Cardiac fibroblast (primary cell): ENCODE data around the gene KRT77.

Source experiments
- DNase-seq, 2 donors: peaks; one replicate each; pipeline versions ENCODE4 v3.0.0 to v3.0.0-alpha.2; 2010; ENCODE audit warnings: low read depth in 2 of 2
- H3K4me3 ChIP-seq, 2 donors: replicated peaks in 1 of 2; 1 replicate in 1 of 2; 2 replicates in 1 of 2; pipeline ENCODE4 v1.5.1; 2011; ENCODE audit warnings: low read depth in 2 of 2, low read length in 2 of 2, mild to moderate bottlenecking in 2 of 2, moderate library complexity in 1 of 2
- TF ChIP-seq, protein P1 (sequence below): IDR thresholded peaks from one replicate; pipeline ENCODE4 v1.5.1; 2011; ENCODE audit warnings: low read depth, mild to moderate bottlenecking, low read length, inconsistent platforms

Gene KRT77

DNA sequence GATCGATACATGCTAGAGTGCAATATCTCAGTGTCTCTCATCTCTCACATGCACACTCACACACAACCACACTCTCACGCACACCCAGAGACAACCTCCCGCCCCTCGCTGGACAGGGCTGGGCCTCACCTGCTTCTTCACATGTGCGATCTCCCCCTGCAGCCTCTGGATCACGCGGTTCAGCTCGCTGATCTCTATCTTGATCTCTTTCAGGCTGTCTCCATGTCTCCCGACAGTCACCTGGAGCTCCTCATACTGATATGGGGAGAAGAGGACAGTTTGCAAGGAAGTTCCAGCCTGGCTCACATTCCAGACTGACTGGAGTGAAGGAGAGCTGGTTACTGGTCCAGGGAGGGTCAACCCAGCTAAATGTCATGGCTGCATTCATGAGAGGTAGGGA, 55.7 kb downstream of the KRT77 start:
- H3K4me3 ChIP-seq, result no peak overlapping the region
- no peak for DNase-seq
- TF ChIP-seq, protein P1, sequence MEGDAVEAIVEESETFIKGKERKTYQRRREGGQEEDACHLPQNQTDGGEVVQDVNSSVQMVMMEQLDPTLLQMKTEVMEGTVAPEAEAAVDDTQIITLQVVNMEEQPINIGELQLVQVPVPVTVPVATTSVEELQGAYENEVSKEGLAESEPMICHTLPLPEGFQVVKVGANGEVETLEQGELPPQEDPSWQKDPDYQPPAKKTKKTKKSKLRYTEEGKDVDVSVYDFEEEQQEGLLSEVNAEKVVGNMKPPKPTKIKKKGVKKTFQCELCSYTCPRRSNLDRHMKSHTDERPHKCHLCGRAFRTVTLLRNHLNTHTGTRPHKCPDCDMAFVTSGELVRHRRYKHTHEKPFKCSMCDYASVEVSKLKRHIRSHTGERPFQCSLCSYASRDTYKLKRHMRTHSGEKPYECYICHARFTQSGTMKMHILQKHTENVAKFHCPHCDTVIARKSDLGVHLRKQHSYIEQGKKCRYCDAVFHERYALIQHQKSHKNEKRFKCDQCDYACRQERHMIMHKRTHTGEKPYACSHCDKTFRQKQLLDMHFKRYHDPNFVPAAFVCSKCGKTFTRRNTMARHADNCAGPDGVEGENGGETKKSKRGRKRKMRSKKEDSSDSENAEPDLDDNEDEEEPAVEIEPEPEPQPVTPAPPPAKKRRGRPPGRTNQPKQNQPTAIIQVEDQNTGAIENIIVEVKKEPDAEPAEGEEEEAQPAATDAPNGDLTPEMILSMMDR, result no peak

DNA sequence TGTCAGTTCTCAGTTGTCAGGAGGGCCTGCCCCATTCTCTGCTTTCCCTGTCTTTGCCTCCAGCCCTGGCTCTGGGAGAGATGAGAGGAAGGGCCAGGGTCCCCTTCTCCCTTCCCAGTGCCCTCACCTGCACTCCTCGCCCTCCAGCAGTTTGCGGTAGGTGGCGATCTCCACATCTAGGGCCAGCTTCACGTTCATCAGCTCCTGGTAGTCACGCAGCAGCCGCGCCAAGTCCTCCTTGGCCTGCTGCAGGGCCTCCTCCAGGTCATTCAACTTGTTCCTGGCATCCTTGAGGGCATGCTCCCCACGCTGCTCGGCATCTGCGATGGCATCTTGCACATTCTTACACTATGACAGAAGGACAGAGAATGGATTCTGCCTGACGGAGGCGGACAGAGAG, 56.7 kb downstream of the KRT77 start:
- DNase-seq, result no peak
- TF ChIP-seq, protein P1, result no peak
- no peak overlapping the region for H3K4me3 ChIP-seq

DNA sequence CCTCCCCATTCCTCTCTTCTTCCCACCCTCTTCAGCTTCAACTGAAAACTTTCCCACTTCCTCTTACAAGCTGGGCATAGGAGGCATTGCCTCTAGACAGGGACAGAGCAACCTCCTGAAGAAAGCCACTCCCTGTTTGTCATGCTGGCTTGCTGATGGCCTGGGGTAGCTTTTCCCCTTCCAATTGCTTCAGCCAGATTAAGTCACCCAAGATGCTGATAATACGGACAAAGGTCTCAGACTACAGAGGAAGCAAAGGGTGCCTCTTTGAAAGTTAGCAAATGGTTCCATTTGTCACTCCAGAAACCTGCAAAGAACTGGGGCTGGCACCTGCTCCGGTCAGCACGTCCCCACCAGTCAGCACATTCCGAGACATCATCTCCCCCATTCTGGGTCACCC, 57.3 kb downstream of the KRT77 start:
- H3K4me3 ChIP-seq, result no peak overlapping the region
- TF ChIP-seq, protein P1, result no peak
- DNase-seq, result no peak

DNA sequence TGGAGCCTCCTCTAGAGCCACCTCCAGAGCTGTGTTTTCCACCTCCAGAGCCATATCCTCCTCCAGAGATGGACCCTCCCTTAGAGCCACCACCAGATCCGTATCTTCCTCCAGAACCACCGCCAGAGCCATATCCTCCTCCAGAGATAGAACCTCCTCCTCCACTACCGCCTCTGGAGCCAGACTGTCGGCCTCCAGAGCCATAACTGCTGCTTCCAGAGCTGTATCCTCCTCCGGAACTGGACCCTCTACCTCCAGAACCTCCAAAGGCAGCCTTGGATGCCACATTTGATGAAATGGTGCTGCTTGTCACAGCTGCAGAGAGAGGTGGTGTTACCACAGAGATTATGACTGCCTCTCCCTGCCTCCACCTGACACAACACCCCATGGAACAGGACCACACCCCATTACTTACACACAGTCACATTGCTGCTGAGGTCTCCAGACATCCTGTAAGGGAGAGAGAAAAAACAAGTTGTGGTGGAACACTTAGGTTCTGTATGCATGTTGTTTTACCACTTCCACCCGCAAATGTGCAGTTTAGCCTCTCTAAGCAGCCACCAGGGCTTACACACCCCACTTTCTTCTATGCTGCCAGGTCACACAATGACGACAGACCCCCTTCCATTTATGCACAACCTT, 58.1 kb downstream of the KRT77 start:
- TF ChIP-seq, protein P1, result no peak
- DNase-seq, result no peak
- H3K4me3 ChIP-seq, result no peak overlapping the region

DNA sequence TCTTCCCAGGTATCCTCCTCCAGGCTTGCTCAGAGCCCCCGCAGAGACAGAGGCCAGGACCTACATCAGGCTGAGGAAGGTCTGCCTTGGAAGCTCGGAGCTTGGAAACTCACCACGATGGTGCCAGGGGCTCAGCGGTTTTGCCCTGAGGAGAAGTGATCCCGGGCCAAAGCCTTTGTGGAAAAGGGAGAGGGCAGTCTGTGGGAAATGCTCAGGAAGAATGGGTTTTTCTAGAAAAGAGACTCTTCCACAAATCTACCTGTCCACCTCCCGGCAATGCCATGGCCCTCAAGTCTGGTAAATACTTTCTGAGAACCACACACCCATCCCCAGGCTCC, 59.3 kb downstream of the KRT77 start:
- TF ChIP-seq, protein P1, result no peak
- no peak for DNase-seq
- H3K4me3 ChIP-seq, result no peak overlapping the region

DNA sequence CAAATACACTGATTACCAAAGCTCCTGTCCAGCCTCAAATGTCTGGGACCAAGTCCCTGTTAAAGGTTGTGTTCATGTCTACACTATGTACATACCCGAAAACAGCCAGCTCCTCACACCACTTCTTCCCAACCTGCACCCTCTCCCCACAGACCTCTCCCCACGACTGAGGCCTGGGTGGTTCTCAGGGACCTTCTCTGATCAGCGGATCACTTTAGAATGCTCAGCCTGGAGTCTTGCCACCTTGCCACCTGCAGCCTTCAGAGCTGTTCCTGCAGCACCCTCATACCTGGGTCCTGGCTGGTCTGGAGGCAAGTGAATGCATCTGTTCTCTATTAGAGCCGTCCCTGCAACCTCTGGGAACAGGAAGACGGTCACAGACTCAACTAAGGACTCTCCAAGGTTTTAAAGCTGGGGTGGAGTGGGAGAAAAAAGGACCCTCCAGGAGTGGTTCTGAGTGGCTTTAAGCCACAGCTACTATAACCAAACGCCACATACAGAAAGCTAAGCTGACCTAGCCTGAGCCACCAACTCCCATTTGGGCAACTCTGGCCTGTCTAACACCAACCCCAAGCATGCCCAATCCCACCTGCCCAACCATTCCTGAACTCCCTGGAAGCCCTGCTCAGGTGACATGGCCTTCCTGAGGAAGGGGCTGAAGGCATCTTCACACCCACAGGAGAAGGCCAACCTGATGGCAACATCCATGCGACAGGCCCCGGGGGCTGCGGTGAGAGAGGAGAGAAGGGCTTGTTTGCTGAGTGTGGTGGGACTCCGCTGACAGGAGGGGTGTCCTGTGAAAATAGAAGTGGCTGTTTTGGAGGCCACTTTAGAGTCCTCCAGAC, 59.9 kb downstream of the KRT77 start:
- DNase-seq, result no peak
- TF ChIP-seq, protein P1, result no peak
- no peak overlapping the region for H3K4me3 ChIP-seq
